Stimulated activated CD4-positive, alpha-beta T cell treated with anti-CD3 and anti-CD28 coated beads, TNF-alpha, amount 100 ng/mL, for 1 hour (primary cell): ENCODE measurements around the gene LDHAL6B.

ENCODE experiments used
- DNase-seq, 3 donors: peaks; one replicate each; pipeline ENCODE4 v3.0.0-alpha.2; 2020; ENCODE audit warnings: low read depth in 3 of 3, low spot score in 1 of 3

Gene LDHAL6B

GRCh38 chr15:59216911-59217310, 10.3 kb downstream of the LDHAL6B start:
- DNase-seq = no peak

GRCh38 chr15:59217876-59218498, 11.3 kb downstream of the LDHAL6B start:
- DNase-seq = no peak

- DNase-seq = no peak
Observed at GRCh38 chr15:59218710-59219109, 12.1 kb downstream of the LDHAL6B start.

- DNase-seq = no peak
Observed at GRCh38 chr15:59221511-59222505, 15.2 kb downstream of the LDHAL6B start.

GRCh38 chr15:59222906-59223550, 16.4 kb downstream of the LDHAL6B start:
- DNase-seq = no peak

- no peak for DNase-seq
Observed at GRCh38 chr15:59223736-59224135, 17.1 kb downstream of the LDHAL6B start.

GRCh38 chr15:59224474-59224873, 17.8 kb downstream of the LDHAL6B start:
- DNase-seq = no peak

- no peak for DNase-seq
Observed at GRCh38 chr15:59227021-59227420, 20.4 kb downstream of the LDHAL6B start.

GRCh38 chr15:59229015-59229414, 22.4 kb downstream of the LDHAL6B start:
- DNase-seq = no peak

- no peak for DNase-seq
Observed at GRCh38 chr15:59229453-59229852, 22.8 kb downstream of the LDHAL6B start.

- no peak for DNase-seq
Observed at GRCh38 chr15:59230531-59231055, 23.9 kb downstream of the LDHAL6B start.

GRCh38 chr15:59232476-59232875, 25.8 kb downstream of the LDHAL6B start:
- DNase-seq = no peak

- no peak for DNase-seq
Observed at GRCh38 chr15:59236394-59236793, 29.8 kb downstream of the LDHAL6B start.

- no peak for DNase-seq
Observed at GRCh38 chr15:59237119-59237855, 30.6 kb downstream of the LDHAL6B start.

GRCh38 chr15:59237924-59238331, 31.3 kb downstream of the LDHAL6B start:
- DNase-seq = no peak

GRCh38 chr15:59240036-59240435, 33.4 kb downstream of the LDHAL6B start:
- no peak for DNase-seq

- no peak for DNase-seq
Observed at GRCh38 chr15:59242649-59243048, 36.0 kb downstream of the LDHAL6B start.

GRCh38 chr15:59243622-59244021, 37.0 kb downstream of the LDHAL6B start:
- no peak for DNase-seq

GRCh38 chr15:59244337-59244736, 37.7 kb downstream of the LDHAL6B start:
- no peak for DNase-seq

GRCh38 chr15:59245559-59245958, 38.9 kb downstream of the LDHAL6B start:
- DNase-seq = no peak

- DNase-seq = no peak
Observed at GRCh38 chr15:59247364-59247763, 40.7 kb downstream of the LDHAL6B start.
